ENCODE results near the gene BEND5.

DNA sequence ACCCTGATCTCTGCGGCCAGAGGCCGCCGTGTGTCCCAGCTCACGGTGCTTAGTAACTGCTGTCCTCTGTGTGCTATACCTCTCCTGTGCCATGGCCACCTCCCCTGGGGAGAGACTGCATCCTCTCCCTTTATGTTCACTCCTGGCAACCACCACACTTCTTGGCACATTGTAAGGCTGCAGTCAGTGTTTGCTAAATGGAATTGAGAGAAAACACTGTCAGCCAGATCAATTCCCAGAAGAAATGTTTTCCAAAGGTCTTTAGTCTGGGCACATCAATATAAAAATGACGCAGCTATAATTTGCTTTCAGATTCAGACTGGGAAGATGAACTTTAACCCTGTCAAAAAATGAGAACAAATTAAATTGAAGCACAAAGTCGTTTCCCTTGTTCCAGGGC, 96.8 kb downstream of the BEND5 start:
- no peak for TF ChIP-seq POLR2A (IDR thresholded peaks at IDR 0.05)
- TF ChIP-seq, protein P1, sequence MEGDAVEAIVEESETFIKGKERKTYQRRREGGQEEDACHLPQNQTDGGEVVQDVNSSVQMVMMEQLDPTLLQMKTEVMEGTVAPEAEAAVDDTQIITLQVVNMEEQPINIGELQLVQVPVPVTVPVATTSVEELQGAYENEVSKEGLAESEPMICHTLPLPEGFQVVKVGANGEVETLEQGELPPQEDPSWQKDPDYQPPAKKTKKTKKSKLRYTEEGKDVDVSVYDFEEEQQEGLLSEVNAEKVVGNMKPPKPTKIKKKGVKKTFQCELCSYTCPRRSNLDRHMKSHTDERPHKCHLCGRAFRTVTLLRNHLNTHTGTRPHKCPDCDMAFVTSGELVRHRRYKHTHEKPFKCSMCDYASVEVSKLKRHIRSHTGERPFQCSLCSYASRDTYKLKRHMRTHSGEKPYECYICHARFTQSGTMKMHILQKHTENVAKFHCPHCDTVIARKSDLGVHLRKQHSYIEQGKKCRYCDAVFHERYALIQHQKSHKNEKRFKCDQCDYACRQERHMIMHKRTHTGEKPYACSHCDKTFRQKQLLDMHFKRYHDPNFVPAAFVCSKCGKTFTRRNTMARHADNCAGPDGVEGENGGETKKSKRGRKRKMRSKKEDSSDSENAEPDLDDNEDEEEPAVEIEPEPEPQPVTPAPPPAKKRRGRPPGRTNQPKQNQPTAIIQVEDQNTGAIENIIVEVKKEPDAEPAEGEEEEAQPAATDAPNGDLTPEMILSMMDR (IDR thresholded peaks at IDR 0.05): no peak
